Medulla oblongata (tissue), 1 donor: Measurements from ENCODE around the gene VDAC2.
A peak's percentile ranks its signal among the peaks of the same experiment; 100 is the strongest.
"Not testable (repeated sequence)": the region's sequence is repeated elsewhere in the genome, so short reads cannot be mapped to it uniquely, and the experiment has no call there.

ENCODE experiments used
- DNase-seq: peaks from one replicate; pipeline ENCODE4 v3.0.0-alpha.2; 2015; ENCODE audit errors: extremely low spot score

Gene VDAC2, protein sequence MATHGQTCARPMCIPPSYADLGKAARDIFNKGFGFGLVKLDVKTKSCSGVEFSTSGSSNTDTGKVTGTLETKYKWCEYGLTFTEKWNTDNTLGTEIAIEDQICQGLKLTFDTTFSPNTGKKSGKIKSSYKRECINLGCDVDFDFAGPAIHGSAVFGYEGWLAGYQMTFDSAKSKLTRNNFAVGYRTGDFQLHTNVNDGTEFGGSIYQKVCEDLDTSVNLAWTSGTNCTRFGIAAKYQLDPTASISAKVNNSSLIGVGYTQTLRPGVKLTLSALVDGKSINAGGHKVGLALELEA

DNA sequence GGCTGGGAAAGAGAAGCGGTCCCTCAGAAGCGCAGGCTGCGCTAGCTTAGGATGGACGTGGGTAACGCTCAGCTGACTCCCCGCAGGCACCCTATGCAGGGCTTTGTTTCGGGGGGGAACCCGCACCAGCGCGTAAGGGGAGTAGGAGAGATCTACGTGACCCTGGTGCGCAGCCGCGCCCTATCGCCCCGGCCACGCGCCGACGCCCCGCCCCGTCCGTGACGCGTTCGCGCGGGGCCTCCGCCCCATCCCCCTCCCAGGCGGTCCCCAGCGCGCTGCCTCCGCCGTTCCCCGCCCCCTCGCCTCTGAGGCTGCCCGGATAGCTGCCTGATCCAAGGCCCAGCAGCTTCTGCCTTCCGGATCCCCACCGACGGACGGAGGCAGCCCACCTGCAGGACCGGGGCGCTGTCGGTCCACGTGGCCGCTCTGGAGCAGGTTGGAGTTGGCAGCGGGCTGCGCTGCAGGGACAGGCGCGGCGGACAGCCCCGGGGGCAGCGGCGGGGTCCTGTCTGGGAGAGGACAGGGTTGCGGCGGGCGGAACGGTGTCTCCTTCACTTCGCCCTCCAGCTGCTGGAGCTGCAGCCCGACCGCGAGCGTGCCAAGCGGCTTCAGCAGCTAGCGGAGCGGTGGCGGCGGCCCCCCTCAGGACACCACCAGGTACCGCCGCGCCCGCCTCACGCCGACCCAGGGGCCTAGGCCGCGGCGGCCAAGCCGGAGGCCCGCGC lies at the start of gene VDAC2:
TSS of gene VDAC2 (plus strand) at position 515 of the 725 bp plus-strand sequence. CDS start 363 bp downstream, outside the sequence.
- DNase-seq, result peak; percentile 91

DNA sequence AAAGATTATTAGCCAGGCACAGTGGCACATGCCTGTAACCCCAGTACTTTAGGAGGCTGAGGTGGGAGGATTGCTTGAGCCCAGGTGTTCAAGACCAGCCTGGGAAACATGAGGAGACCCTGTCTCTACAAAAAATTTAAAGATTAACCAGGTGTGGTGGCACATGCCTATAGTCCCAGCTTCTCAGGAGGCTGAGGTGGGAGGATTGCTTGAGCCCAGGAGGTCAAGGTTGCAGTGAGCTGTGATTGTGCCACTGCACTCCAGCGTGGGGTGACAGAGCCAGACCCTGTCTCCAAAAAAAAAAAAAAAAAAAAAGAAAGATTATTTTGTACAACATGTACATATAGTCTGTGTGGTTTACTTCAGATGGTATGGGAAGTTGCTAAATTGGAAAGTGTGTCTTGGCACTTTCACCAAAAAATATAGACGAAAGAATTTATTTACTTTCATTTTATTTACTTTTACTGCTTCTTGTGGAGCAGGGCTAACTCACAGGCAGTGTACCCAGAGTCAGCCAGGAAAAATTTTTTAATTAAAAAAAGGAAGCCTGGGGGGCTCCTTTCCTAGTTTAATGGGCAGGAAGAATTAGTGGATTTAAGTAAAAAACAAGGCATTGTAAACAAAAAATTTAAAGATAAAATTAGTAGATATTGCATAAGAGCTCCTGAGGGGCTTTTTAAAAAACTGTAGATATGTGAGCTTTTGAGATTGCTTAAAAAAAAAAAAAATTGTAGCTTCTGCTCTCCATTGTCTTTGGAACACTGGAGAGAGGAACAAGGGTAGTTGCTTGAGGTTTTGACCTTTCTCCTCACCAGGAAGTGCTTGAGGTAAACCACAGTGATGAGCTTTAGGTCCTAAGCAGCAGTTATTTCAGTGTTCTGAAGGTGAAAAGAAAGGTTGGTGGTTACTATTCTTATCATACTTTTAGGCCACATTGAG lies 44.6 kb upstream of the VDAC2 start:
- DNase-seq, result no peak

DNA sequence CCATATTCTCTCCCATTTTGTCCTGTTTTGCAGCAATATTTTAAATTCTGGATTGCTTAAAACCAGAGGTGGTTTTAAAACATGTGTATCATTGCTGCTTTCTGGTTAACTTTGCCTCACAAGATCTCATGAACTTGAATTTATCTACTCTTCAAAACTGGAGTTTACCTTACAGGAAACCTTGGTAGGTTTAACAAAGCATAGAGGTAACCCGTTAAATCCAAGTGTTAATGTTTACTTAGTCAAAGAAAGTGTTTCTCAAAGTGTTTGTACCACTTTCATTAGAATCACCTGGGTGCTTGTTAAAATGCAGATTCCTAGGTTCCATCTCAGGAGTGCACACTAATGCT lies 44.0 kb upstream of the VDAC2 start:
- DNase-seq, result no peak

DNA sequence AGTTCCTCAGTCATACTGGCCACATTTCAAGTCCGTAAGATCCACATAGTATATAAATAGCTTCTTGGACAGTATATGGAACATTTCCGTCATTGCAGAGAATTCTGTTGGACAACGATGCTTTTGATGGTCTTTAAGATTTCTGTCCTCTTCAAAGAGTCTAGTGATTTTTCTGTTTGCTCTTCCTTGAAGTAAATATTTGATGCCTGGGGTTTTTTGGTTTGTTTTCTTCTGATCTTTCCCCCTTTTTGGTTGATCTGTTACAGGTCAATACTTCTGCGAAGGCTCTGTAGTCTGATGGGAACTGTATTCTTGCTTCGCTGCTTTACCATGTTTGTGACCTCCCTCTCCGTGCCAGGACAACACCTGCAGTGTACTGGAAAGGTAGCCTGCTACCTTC lies 42.3 kb upstream of the VDAC2 start:
- DNase-seq, result no peak

DNA sequence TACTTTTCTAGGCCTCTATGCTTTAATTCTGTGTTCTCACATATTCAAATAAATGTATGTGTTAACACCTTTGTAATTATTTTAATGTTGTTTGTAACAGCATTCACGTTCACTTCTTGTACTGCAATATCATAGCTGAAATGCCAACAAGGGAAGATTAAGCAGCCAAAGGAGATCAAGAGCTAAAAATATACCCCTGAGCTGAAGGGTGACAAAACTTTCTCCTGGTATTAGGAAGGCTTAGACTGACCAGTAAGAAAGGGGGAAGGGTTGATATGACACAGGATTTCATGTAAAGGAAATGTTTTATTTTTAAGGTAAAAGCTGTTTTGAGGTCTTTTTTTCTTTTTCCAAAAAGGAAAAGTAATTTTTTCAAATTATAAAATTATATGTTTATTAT lies 40.4 kb upstream of the VDAC2 start:
- DNase-seq, result no peak

DNA sequence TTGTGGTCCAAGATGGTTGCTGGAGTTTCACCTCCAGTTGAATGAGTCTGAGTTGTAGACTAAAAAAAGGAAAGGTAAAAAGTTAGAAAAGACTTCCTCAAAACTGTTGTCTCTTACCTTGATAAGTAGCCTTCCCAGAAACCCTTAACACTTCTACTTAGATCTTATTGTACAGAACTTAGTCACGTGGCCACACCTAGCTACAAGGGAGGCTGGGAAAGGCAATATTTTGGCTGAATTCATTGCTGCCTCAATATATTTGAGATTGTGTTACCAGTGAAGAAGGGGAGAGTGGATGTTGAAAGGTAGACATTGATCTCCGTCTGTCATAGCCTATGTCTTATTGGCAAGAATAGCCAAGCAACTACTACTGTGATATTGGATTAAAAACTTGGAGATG lies 35.5 kb upstream of the VDAC2 start:
- DNase-seq, result no peak

DNA sequence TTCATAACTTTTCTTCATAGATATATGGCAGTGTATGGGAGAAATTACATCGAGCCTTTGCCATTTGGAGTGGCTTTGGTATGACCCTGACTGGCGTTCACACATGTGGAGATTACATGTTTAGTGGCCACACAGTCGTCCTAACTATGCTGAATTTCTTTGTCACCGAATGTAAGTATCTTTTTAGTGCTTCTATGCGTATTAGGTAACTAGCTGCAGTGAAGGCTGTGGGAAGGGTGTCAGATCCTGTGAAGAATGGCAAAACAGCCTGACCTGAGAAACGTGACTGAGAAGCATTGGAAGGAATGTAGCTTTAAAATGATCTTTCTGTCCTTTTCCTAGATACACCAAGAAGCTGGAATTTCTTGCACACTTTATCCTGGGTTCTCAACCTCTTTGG lies 34.5 kb upstream of the VDAC2 start:
- DNase-seq, result no peak

DNA sequence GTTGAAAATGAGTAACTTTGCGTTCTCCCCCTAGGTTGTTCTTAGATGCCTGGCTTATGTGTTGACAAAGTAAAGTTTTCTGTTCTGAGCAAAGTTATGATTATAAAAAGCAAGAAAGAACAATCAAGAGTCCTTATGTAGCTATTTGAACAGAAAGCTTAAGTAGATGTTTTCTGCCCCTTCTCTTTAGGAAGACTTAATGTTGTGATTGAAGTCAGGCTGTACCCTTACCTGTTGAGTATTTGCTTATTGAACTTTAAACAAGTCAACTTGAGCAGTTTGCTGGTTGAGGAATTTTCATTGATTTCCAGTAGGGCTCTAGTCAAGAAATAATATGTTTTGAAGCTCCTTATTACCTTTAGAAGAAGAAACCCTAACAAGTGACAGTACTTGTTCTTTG lies 33.9 kb upstream of the VDAC2 start:
- no peak for DNase-seq

DNA sequence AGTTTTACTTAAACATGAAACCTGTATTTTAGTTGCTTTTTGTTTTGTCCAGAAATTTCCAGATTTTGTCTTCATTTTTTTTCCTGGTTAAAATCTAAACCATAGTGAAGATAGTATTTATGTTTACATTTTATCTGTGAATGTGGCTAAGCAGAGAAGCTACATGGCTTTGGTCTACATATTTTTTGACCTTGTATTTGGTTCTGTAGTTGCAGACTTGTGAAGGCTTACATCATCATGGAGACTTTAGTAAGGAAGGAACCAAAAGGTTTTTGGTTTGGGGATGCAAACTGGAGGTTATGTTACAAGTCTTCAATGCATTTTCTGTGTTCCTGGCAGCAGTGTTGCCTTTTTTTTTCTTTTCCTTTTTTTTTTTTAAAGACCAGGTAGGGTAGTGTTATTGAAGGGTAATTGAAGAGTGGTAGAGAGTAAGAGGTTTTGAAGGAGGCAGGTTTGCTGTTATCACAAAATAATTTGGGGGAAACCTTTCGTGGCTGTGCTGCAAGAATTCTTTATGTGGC lies 30.9 kb upstream of the VDAC2 start:
- DNase-seq, result no peak

DNA sequence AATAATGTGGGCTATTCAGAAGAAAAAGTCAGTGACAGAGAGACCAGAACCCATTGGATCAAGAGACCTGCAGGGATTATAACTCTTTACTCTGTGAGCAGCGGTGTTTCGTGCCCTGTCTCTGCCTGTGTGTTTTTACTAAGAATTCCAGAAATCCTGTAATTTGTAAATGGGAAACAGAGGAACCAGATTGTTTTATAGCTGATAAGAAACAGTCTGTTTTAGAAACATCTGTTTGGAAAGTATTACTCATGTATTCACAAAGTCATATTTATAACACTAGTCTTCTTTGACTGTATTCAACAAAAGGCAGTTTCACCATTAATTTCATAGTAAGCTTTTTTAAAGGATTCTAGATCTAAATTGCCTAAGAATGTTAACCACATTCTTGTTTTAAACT lies 30.0 kb upstream of the VDAC2 start:
- no peak for DNase-seq

DNA sequence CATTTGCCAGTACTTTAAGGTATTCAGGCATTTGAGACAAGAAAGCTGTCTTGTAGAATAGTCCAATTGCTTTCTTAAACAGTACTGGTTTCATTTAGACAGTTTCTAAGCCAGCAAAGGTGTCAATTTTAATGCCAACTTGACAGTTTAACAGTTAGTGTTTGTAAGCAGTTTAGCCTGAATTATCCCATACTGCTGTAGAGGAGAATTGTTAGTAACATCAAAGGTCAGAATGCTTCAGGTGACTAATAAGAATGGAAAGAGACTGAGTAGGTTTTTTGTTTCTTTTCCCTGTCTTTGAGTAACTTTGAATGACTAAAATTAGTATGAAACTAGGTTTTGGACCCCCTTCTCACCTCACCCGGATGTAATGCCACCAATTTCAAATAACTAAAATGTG lies 29.5 kb upstream of the VDAC2 start:
- DNase-seq, result no peak

DNA sequence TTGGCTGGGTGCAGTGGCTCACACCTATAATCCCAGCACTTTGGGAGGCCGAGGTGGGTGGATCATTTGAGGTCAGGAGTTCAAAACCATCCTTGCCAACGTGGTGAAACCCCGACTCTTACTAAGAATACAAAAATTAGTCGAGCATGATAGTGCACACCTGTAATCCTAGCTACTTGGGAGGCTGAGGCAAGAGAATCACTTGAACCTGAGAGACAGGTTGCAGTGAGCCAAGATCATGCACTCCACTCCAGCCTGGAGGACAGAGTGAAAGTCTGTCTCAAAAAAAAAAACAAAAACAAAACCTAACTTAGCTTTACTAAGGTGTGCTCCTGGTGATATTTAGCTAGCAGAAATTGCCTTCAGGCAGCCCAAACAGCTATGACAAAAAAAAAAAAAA lies 24.3 kb upstream of the VDAC2 start:
- DNase-seq, result no peak

DNA sequence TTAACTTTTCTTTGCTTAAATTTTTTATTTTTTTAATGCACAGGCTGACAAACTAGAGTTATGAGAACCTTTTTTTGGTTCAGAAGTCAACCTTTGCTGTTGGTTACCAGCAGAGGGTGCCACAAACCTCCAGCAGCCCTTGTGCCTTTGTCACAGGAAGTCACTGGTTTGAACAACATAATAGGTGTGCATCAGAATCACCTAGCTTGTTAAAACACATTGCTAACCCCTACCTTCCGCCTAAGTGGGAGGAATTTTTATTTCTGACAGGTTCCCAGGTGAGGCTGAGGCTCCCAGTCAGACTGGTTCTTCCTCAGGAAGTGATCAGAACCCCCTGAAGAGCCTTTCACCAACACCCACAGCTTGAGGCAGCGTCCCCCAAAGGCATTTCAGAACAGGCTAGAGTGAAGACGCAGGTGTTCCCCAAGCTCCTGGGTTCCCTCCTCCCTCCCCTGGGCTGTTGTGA lies 22.6 kb upstream of the VDAC2 start:
- DNase-seq, result peak; percentile 60

DNA sequence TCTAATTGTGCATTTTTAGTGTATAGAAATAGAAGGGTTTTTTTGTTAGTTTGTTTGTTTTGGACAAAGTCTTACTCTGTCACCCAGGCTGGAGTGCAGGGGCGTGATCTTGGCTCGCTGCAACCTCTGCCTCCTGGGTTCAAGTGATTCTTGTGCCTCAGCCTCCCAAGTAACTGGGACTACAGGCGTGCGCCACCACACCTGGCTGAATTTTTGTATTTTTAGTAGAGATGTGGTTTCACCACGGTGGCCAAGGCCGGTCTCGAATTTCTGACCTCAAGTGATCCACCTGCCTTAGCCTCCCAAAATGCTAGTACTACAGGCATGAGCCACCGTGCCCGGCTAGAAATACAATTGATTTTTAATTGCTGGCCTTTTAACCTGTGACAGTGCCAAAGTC lies 22.1 kb upstream of the VDAC2 start:
- DNase-seq, result not testable (repeated sequence)

DNA sequence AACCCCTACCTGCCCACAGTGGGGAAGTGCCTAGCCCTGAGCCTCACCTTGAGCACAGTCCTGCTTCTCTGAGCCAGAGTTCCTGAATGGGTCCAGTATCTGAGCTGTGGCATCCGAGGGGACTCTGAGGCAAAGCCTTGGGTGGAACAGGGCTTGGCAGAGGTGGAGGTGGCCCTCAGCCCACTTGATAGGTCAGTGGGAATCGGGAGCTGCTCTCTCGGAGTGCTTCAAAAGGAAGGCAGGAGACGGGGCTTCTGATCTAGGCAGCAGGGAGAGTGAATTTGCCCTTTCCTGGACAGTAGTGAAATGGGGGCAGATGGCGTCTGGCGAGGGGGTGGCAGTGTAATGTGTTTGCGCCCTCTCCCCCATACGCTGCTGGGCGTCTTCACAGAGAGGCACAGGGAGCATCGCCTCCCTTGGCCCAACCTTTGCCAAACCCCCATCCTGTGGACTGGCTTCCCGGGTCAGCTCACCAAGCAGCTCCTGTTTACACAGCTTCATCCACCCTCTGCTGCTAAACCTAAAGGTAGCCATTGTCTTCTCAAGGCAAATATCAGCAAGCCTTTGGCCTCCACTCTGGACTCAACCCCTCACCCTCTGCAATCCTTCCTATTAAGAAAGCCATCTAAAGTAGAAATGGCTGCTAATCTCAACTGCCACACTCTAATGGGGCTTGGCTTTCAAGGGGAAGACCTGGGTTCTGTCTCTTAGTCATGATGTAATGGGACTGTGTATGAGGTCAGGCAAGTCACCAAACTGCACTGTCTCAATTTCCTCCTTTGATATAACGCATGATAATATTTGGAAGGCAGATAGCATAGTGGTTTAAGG lies 21.1 kb upstream of the VDAC2 start:
- no peak for DNase-seq

DNA sequence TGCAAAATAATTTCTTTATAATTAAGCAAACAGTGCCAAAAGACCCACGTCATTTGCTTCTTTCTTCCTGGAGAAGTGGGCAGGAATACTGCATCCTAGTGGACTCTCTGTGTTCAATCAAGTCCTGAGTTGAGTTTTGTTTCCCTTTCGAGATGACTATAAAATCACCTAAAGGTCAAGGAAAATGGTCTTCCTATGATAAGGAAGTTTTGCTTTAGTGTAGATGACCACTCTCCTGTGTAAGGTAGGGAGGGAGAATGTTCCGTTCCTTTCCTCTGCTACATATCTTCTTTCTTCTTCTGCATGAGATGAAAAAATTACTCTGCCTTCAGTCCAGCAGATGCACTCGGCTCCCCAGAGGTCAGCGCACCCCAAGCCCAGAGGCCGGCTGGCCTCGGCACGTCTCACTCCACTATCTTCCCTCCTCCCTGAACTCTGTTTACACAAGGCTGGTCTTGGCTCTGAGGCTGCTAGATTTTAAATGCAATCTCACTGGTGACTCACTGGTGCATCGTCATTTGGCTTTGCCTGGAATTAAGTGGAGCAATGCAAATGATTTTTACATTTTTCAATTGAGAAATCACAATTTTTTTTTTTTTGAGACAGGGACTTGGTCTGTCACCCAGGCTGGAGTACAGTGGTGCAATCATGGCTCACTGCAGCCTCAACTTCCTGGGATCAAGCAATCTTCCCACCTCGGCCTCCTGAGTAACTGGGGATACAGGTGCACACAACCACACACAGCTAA lies 18.6 kb upstream of the VDAC2 start:
- no peak for DNase-seq

DNA sequence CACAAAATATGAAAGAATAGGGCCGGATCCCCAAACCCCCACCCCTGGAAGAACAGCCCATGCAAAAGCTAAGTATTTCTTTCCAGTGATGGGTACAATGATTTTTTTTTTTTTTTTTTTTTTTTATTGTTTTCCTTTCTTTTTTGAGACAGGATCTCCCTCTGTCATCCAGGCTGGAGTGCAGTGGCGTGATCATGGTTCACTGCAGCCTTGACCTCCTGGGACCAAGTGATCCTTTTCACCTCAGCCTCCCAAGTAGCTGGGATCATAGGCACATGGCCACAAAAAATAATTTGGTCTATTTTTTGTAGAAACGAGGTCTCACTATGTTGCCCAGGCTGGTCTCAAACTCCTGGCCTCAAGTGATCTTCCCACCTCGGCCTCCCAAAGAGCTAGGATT lies 16.0 kb upstream of the VDAC2 start:
- not testable (repeated sequence) for DNase-seq

DNA sequence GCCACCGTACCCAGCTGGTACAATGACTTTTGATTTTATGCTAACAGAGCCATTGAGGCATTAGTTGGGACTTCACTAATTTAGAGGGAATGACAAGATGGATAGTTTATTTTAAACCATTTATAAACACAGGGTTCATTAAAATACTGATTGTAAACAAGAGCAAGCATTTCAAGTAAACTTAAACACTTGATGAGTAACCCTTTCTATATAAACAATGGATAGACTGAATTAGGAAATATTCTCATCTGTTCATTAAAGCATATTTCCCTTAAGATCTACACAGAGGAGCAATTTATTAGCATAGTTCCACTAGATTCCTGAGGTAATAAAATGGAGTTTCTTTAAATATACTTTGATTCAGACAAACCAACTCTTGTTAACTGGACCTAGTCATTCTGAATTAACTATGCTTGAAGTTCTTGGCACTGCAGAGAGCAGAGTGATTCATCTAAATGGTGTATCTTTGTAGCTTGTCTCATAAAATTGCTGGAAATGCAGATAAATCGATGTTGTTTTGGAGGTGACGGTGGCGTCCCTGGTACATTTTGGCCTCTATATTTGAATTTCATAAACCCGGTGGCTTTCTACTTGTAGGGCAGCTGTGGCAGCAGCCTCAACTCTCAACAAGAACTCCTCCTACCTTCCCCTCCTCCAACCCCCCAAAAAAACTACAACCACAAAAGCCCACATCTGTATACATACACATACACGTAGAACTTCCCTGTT lies 15.4 kb upstream of the VDAC2 start:
- no peak for DNase-seq

DNA sequence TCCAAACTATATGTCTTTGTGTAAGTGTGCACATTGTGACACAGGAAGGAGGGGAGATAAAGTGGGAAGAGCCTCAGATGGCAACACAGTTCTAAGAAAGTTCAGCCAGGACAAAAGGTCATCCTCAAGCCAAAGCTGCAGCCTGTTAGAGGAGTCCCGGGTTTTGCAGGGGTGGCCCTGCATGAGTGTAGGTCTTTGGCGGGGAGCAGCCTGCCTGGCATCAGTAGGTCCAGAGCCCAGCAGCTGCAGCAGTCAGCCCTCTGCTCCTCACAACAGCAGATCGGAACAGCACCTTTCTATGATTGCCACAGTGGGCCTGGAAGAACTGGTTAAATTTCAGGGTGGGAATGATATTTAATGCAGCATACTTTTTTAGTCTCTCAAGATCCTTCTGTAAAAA lies 13.5 kb upstream of the VDAC2 start:
- DNase-seq, result no peak

DNA sequence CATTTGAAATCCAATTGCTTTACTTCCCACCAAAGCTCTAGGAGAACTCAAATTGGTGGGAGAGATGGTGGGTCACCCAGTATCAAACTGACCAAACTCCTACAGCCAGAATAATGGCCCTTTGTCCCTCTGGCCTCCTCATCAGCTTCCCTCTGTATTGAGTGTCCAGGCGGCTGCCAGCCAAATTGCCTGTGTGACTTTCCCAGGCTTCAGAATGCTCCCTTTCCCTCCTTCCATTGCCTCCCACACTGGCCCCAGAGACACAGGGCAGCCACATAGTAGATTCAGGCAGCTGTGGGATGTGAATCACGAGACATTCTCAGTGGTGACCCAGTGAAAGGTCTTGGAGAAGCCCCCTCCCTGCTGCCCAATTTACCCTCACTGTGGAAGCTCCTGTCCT lies 12.7 kb upstream of the VDAC2 start:
- DNase-seq, result peak; percentile 75
